ENCODE data around the gene SOX18. TPM values are rescaled to one million over a fixed set of nuclear protein-coding genes. Genes with fewer than 3 reads are reported as not detected.

Gene SOX18
- total and polyA plus RNA-seq, 2 of the 13 experiments (the other 11 are each of a cell fraction or from before 2014, with no cell fraction given), result 1.6 to 1.9 TPM

- TF ChIP-seq, protein P1, sequence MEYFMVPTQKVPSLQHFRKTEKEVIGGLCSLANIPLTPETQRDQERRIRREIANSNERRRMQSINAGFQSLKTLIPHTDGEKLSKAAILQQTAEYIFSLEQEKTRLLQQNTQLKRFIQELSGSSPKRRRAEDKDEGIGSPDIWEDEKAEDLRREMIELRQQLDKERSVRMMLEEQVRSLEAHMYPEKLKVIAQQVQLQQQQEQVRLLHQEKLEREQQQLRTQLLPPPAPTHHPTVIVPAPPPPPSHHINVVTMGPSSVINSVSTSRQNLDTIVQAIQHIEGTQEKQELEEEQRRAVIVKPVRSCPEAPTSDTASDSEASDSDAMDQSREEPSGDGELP (IDR thresholded peaks at IDR 0.05; ENCODE audit: borderline replicate concordance, low read depth), result no peak
- TF ChIP-seq HIC2 (CRISPR knock-in tag; IDR thresholded peaks at IDR 0.05; ENCODE audit: low read depth) (peak; percentile 75), MAZ (IDR thresholded peaks at IDR 0.05; ENCODE audit: borderline replicate concordance, low read depth, low read length) (no peak), MAZ (CRISPR knock-in tag; IDR thresholded peaks at IDR 0.05; ENCODE audit: low read depth) (peak; percentile 93), ZIK1 (CRISPR knock-in tag; IDR thresholded peaks at IDR 0.05; ENCODE audit: borderline replicate concordance, low read depth) (0 out of 2 replicates have a peak, but pooled peaks have one; percentile 57), GPN1 (CRISPR knock-in tag; IDR thresholded peaks at IDR 0.05; ENCODE audit: borderline replicate concordance) (no peak), ZNF772 (CRISPR knock-in tag; IDR thresholded peaks at IDR 0.05) (peak; percentile 95), ZNF883 (CRISPR knock-in tag; IDR thresholded peaks at IDR 0.05; ENCODE audit: not compliant biosample characterization) (peak; percentile 78), PAF1 (CRISPR knock-in tag; IDR thresholded peaks at IDR 0.05) (peak; percentile 74; the same call in 1 of the 2 replicates), MAF1 (CRISPR knock-in tag; IDR thresholded peaks at IDR 0.05; ENCODE audit: borderline replicate concordance) (no peak), ZNF34 (CRISPR knock-in tag; IDR thresholded peaks at IDR 0.05; ENCODE audit: borderline replicate concordance) (peak; percentile 90; the same call in 1 of the 2 replicates), ZNF431 (CRISPR knock-in tag; IDR thresholded peaks at IDR 0.05; ENCODE audit: borderline replicate concordance, low read depth) (peak; percentile 64; the same call in 1 of the 2 replicates), ZNF746 (CRISPR knock-in tag; IDR thresholded peaks at IDR 0.05) (peak; percentile 90; the same call in 1 of the 2 replicates), ZNF788 (CRISPR knock-in tag; IDR thresholded peaks at IDR 0.05; ENCODE audit: borderline replicate concordance) (peak; percentile 94; the same call in 1 of the 2 replicates), SAP130 (CRISPR knock-in tag; IDR thresholded peaks at IDR 0.05; ENCODE audit: low read depth) (peak; percentile 94), ARNT2 (CRISPR knock-in tag; IDR thresholded peaks at IDR 0.05; ENCODE audit: low read depth) (0 out of 2 replicates have a peak, but pooled peaks have one; percentile 46), AGO2 (optimal IDR thresholded peaks at IDR 0.05; ENCODE audit: low read depth, low read length) (peak; percentile 98), KDM3A (CRISPR knock-in tag; IDR thresholded peaks at IDR 0.05; ENCODE audit: low read depth) (peak; percentile 84; the same call in 1 of the 2 replicates), ZNF747 (CRISPR knock-in tag; IDR thresholded peaks at IDR 0.05; ENCODE audit: borderline replicate concordance) (peak; percentile 91; the same call in 1 of the 2 replicates)
- TF ChIP-seq, protein P2, sequence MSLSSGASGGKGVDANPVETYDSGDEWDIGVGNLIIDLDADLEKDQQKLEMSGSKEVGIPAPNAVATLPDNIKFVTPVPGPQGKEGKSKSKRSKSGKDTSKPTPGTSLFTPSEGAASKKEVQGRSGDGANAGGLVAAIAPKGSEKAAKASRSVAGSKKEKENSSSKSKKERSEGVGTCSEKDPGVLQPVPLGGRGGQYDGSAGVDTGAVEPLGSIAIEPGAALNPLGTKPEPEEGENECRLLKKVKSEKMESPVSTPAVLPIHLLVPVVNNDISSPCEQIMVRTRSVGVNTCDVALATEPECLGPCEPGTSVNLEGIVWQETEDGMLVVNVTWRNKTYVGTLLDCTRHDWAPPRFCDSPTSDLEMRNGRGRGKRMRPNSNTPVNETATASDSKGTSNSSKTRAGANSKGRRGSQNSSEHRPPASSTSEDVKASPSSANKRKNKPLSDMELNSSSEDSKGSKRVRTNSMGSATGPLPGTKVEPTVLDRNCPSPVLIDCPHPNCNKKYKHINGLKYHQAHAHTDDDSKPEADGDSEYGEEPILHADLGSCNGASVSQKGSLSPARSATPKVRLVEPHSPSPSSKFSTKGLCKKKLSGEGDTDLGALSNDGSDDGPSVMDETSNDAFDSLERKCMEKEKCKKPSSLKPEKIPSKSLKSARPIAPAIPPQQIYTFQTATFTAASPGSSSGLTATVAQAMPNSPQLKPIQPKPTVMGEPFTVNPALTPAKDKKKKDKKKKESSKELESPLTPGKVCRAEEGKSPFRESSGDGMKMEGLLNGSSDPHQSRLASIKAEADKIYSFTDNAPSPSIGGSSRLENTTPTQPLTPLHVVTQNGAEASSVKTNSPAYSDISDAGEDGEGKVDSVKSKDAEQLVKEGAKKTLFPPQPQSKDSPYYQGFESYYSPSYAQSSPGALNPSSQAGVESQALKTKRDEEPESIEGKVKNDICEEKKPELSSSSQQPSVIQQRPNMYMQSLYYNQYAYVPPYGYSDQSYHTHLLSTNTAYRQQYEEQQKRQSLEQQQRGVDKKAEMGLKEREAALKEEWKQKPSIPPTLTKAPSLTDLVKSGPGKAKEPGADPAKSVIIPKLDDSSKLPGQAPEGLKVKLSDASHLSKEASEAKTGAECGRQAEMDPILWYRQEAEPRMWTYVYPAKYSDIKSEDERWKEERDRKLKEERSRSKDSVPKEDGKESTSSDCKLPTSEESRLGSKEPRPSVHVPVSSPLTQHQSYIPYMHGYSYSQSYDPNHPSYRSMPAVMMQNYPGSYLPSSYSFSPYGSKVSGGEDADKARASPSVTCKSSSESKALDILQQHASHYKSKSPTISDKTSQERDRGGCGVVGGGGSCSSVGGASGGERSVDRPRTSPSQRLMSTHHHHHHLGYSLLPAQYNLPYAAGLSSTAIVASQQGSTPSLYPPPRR (CRISPR knock-in tag; IDR thresholded peaks at IDR 0.05; ENCODE audit: borderline replicate concordance), result peak; percentile 75; the same call in 1 of the 2 replicates
- TF ChIP-seq, protein P3, sequence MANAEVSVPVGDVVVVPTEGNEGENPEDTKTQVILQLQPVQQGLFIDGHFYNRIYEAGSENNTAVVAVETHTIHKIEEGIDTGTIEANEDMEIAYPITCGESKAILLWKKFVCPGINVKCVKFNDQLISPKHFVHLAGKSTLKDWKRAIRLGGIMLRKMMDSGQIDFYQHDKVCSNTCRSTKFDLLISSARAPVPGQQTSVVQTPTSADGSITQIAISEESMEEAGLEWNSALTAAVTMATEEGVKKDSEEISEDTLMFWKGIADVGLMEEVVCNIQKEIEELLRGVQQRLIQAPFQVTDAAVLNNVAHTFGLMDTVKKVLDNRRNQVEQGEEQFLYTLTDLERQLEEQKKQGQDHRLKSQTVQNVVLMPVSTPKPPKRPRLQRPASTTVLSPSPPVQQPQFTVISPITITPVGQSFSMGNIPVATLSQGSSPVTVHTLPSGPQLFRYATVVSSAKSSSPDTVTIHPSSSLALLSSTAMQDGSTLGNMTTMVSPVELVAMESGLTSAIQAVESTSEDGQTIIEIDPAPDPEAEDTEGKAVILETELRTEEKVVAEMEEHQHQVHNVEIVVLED (CRISPR knock-in tag; IDR thresholded peaks at IDR 0.05; ENCODE audit: borderline replicate concordance), result peak; percentile 65; the same call in 1 of the 2 replicates
These were observed 13.5 kb downstream of the SOX18 start, which contains the start of gene C20orf204 (continued) for GRCh38 chr20:64035933-64036345.

All from HepG2 (cell line).